ENCODE data around the gene MIR17HG.

The MIR17HG gene

DNA sequence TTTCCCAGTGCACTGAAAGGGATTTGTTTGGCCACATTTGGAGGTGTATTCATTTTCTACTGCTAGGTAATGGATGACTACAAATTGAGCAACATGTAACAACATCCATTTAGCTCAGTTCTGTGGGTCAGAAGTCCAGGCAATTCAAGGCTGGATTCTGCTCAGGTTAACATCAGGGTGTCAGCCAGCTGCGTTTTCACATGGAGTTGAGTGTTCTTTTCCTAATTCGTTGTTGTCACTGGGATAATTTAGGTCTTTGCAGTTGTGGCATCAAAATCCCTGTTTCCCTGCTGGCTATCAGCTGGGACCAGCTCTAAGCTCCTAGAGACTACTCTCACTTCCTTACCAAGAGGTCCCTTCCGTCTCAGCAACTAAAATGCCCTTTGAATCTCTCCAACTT, 25.4 kb downstream of the MIR17HG start:
- no peak for TF ChIP-seq EZH2 (IDR thresholded peaks at IDR 0.05; ENCODE audit: borderline replicate concordance, low read length)
- TF ChIP-seq, protein P1, sequence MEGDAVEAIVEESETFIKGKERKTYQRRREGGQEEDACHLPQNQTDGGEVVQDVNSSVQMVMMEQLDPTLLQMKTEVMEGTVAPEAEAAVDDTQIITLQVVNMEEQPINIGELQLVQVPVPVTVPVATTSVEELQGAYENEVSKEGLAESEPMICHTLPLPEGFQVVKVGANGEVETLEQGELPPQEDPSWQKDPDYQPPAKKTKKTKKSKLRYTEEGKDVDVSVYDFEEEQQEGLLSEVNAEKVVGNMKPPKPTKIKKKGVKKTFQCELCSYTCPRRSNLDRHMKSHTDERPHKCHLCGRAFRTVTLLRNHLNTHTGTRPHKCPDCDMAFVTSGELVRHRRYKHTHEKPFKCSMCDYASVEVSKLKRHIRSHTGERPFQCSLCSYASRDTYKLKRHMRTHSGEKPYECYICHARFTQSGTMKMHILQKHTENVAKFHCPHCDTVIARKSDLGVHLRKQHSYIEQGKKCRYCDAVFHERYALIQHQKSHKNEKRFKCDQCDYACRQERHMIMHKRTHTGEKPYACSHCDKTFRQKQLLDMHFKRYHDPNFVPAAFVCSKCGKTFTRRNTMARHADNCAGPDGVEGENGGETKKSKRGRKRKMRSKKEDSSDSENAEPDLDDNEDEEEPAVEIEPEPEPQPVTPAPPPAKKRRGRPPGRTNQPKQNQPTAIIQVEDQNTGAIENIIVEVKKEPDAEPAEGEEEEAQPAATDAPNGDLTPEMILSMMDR (IDR thresholded peaks at IDR 0.05; ENCODE audit: low read length) = no peak
- Histone ChIP-seq H3K36me3 (ENCODE audit: insufficient read depth, low read length) (no peaks in the 10 kb centered on the region), H3K4me3 (ENCODE audit: low read depth, low read length, poor library complexity, severe bottlenecking) (no peak overlapping the region), H3K9me3 (ENCODE audit: low read length) (no peaks in the 10 kb centered on the region), H3K27ac (ENCODE audit: low read depth, low read length, poor library complexity, severe bottlenecking) (no peak overlapping the region), H3K4me2 (ENCODE audit: low read length) (no peak overlapping the region), H3K27me3 (ENCODE audit: insufficient read depth, low read length) (no peaks in the 10 kb centered on the region), H3F3A (ENCODE audit: insufficient read depth, low read length) (no peaks in the 10 kb centered on the region), H2AFZ (ENCODE audit: low read length) (no peak overlapping the region), H3K4me1 (ENCODE audit: insufficient read depth, low read length, severe bottlenecking) (no peaks in the 10 kb centered on the region), H3K79me2 (ENCODE audit: insufficient read depth, low read length) (no peaks in the 10 kb centered on the region), H4K20me1 (ENCODE audit: insufficient read depth, low read length) (no peaks in the 10 kb centered on the region), H3K9ac (ENCODE audit: low read length) (no peak overlapping the region), H3K9me2 (ENCODE audit: low read depth, low read length) (no peaks in the 10 kb centered on the region)

DNA sequence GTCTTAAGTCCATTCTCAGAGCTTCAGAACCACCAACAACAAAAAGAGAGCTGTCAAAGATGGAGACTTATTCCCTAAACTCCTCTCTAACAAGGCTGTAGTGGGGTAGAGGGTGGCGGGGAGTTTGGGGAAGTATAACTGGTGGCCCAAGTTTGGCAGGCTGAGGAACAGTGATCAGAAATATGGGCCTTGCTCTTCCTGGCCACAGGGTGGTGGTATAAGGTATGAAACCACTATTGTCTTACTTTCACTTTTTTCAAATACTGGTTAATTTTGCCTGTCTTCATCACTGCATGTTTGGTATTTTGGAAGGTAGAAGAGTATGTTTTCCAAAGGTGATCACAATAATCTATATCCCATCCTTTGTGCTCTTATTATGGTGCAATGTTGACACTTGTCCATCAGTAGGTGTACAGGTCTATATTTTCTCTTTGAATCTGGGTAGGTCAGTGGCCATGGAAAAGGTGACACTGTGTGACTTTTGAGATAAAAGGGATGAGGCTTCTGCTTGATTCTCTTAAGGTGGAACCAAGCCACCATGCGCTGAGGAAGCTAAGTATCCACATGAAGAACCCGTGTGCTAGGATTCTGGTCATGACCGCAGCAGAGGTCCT, 27.7 kb downstream of the MIR17HG start:
- H4K20me1 ChIP-seq (ENCODE audit: insufficient read depth, low read length) = no peaks in the 10 kb centered on the region
- H2AFZ ChIP-seq (ENCODE audit: low read length) = no peak overlapping the region
- H3K79me2 ChIP-seq (ENCODE audit: insufficient read depth, low read length) = no peaks in the 10 kb centered on the region
- no peaks in the 10 kb centered on the region for H3K9me2 ChIP-seq (ENCODE audit: low read depth, low read length)
- no peaks in the 10 kb centered on the region for H3K4me1 ChIP-seq (ENCODE audit: insufficient read depth, low read length, severe bottlenecking)
- no peak overlapping the region for H3K4me2 ChIP-seq (ENCODE audit: low read length)
- TF ChIP-seq EZH2 (IDR thresholded peaks at IDR 0.05; ENCODE audit: borderline replicate concordance, low read length) = no peak
- TF ChIP-seq, protein P1 (IDR thresholded peaks at IDR 0.05; ENCODE audit: low read length) = peak; percentile 86
- H3K9me3 ChIP-seq (ENCODE audit: low read length) = no peaks in the 10 kb centered on the region
- H3K4me3 ChIP-seq (ENCODE audit: low read depth, low read length, poor library complexity, severe bottlenecking) = no peak overlapping the region
- no peak overlapping the region for H3K9ac ChIP-seq (ENCODE audit: low read length)
- H3F3A ChIP-seq (ENCODE audit: insufficient read depth, low read length) = no peaks in the 10 kb centered on the region
- no peak overlapping the region for H3K27ac ChIP-seq (ENCODE audit: low read depth, low read length, poor library complexity, severe bottlenecking)
- no peaks in the 10 kb centered on the region for H3K36me3 ChIP-seq (ENCODE audit: insufficient read depth, low read length)
- no peaks in the 10 kb centered on the region for H3K27me3 ChIP-seq (ENCODE audit: insufficient read depth, low read length)

DNA sequence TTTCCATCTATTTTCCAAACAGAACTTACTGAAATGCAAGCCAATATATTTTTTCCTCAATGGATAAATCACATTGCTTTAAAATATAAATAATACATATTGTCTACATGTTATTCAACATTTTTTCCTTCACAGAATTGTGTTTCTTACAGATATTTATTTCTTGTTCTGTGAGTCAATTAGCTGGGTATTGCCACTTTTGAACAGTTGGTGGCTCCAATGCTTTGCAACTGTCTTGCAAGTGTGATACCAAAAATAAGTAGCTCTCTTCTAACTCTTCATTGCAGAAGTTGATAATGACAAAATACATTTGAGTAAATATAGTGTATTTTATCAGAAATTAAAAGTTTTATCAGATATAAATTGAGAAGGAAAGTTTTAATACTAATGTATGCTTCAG, 33.9 kb downstream of the MIR17HG start:
- no peaks in the 10 kb centered on the region for H4K20me1 ChIP-seq (ENCODE audit: insufficient read depth, low read length)
- H3K4me2 ChIP-seq (ENCODE audit: low read length) = no peak overlapping the region
- no peaks in the 10 kb centered on the region for H3K79me2 ChIP-seq (ENCODE audit: insufficient read depth, low read length)
- no peaks in the 10 kb centered on the region for H3K36me3 ChIP-seq (ENCODE audit: insufficient read depth, low read length)
- no peaks in the 10 kb centered on the region; the same call in 1 of the 2 replicates for H3K27me3 ChIP-seq (ENCODE audit: insufficient read depth, low read length)
- no peak overlapping the region for H3K9ac ChIP-seq (ENCODE audit: low read length)
- H3K9me3 ChIP-seq (ENCODE audit: low read length) = no peaks in the 10 kb centered on the region
- H3K27ac ChIP-seq (ENCODE audit: low read depth, low read length, poor library complexity, severe bottlenecking) = no peak overlapping the region
- H3K4me3 ChIP-seq (ENCODE audit: low read depth, low read length, poor library complexity, severe bottlenecking) = no peak overlapping the region
- TF ChIP-seq, protein P1 (IDR thresholded peaks at IDR 0.05; ENCODE audit: low read length) = peak; percentile 71
- no peak for TF ChIP-seq EZH2 (IDR thresholded peaks at IDR 0.05; ENCODE audit: borderline replicate concordance, low read length)
- no peak overlapping the region for H2AFZ ChIP-seq (ENCODE audit: low read length)
- H3K4me1 ChIP-seq (ENCODE audit: insufficient read depth, low read length, severe bottlenecking) = no peaks in the 10 kb centered on the region
- H3F3A ChIP-seq (ENCODE audit: insufficient read depth, low read length) = no peaks in the 10 kb centered on the region
- H3K9me2 ChIP-seq (ENCODE audit: low read depth, low read length) = no peaks in the 10 kb centered on the region

Data from OCI-LY1 (cell line).